H9 (cell line): ENCODE results near the gene RNU7-1. TPM values are rescaled to one million over a fixed set of nuclear protein-coding genes. Genes with fewer than 3 reads are reported as not detected.

Source experiments
- DNase-seq: peaks from one replicate; pipeline ENCODE4 v3.0.0-alpha.2; 2017
- H2AFZ ChIP-seq: one replicate; pipeline ENCODE4 v1.6.1; 2013; ENCODE audit warnings: mild to moderate bottlenecking, low read length, control low read depth, moderate library complexity
- H2AK5ac ChIP-seq: 2 replicates; pipeline ENCODE4 v1.6.1; 2013; ENCODE audit warnings: low read length, control low read depth, mixed read lengths; ENCODE audit not compliant: insufficient read length
- H2BK120ac ChIP-seq: one replicate; pipeline ENCODE4 v1.6.1; 2013; ENCODE audit warnings: low read depth, mild to moderate bottlenecking, low read length, control low read depth, inconsistent platforms; ENCODE audit not compliant: poor library complexity, severe bottlenecking
- H2BK12ac ChIP-seq: 2 replicates; pipeline ENCODE4 v1.6.1; 2013; ENCODE audit warnings: low read length, control low read depth, mixed read lengths, low read depth; ENCODE audit not compliant: insufficient read length
- H2BK15ac ChIP-seq: 2 replicates; pipeline ENCODE4 v1.6.1; 2013; ENCODE audit warnings: low read depth, low read length, control low read depth
- H2BK20ac ChIP-seq: one replicate; pipeline ENCODE4 v1.6.1; 2013; ENCODE audit warnings: low read depth, mild to moderate bottlenecking, low read length, control low read depth, inconsistent platforms; ENCODE audit not compliant: poor library complexity, severe bottlenecking
- H2BK5ac ChIP-seq: 2 replicates; pipeline ENCODE4 v1.6.1; 2013; ENCODE audit warnings: low read length, control low read depth, mixed read lengths; ENCODE audit not compliant: insufficient read length
- H3K14ac ChIP-seq: 2 replicates; pipeline ENCODE4 v1.6.1; 2013; ENCODE audit warnings: low read length, control low read depth; ENCODE audit not compliant: insufficient read depth
- H3K18ac ChIP-seq: 2 replicates; pipeline ENCODE4 v1.6.1; 2013; ENCODE audit warnings: low read depth, mild to moderate bottlenecking, mixed read lengths, low read length, control low read depth; ENCODE audit not compliant: insufficient read length
- H3K23ac ChIP-seq: 2 replicates; pipeline ENCODE4 v1.6.1; 2013; ENCODE audit warnings: low read length, control low read depth, mixed read lengths, low read depth; ENCODE audit not compliant: insufficient read length
- H3K23me2 ChIP-seq: 2 replicates; pipeline ENCODE4 v1.6.1; 2013; ENCODE audit warnings: low read depth, mild to moderate bottlenecking, mixed read lengths, low read length, control low read depth; ENCODE audit not compliant: insufficient read length, poor library complexity, severe bottlenecking
- H3K27ac ChIP-seq: 2 replicates; pipeline ENCODE4 v1.5.1; 2013; ENCODE audit warnings: low read length, control low read depth, mixed read lengths, low read depth; ENCODE audit not compliant: insufficient read length
- H3K27me3 ChIP-seq: 2 replicates; pipeline ENCODE4 v1.6.1; 2013; ENCODE audit warnings: low read length, control low read depth, inconsistent platforms; ENCODE audit not compliant: insufficient read depth
- H3K4ac ChIP-seq: 2 replicates; pipeline ENCODE4 v1.6.1; 2013; ENCODE audit warnings: low read depth, mild to moderate bottlenecking, control low read depth, inconsistent platforms, low read length, moderate library complexity
- H3K4me1 ChIP-seq: 2 replicates; pipeline ENCODE4 v1.6.1; 2013; ENCODE audit warnings: low read length, control low read depth, inconsistent platforms; ENCODE audit not compliant: insufficient read depth
- H3K4me2 ChIP-seq: 2 replicates; pipeline ENCODE4 v1.6.1; 2013; ENCODE audit warnings: low read length, control low read depth, mixed read lengths; ENCODE audit not compliant: insufficient read length, insufficient read depth
- H3K56ac ChIP-seq: 2 replicates; pipeline ENCODE4 v1.6.1; 2013; ENCODE audit warnings: low read depth, mild to moderate bottlenecking, mixed read lengths, low read length, control low read depth; ENCODE audit not compliant: insufficient read length
- H3K79me1 ChIP-seq: 2 replicates; pipeline ENCODE4 v1.6.1; 2013; ENCODE audit warnings: low read depth, mild to moderate bottlenecking, moderate library complexity, low read length, control low read depth, inconsistent platforms; ENCODE audit not compliant: insufficient read depth, poor library complexity, severe bottlenecking
- H3K79me2 ChIP-seq: 2 replicates; pipeline ENCODE4 v1.6.1; 2013; ENCODE audit warnings: low read length, control low read depth, inconsistent platforms; ENCODE audit not compliant: insufficient read depth
- H3K9ac ChIP-seq: 2 replicates; pipeline ENCODE4 v1.6.1; 2013; ENCODE audit warnings: low read length, control low read depth, mixed read lengths; ENCODE audit not compliant: insufficient read length; ENCODE audit errors: extremely low read depth
- H3K9me3 ChIP-seq: one replicate; pipeline ENCODE4 v1.6.1; 2013; ENCODE audit warnings: low read depth, low read length, inconsistent platforms; ENCODE audit not compliant: control insufficient read depth
- H3T11ph ChIP-seq: one replicate; pipeline ENCODE4 v1.6.1; 2013; ENCODE audit warnings: mild to moderate bottlenecking, low read length, control low read depth, inconsistent platforms
- H4K20me1 ChIP-seq: one replicate; pipeline ENCODE4 v1.6.1; 2013; ENCODE audit not compliant: control insufficient read depth, insufficient read length, insufficient read depth
- H4K5ac ChIP-seq: 2 replicates; pipeline ENCODE4 v1.6.1; 2013; ENCODE audit warnings: low read depth, mild to moderate bottlenecking, mixed read lengths, low read length, control low read depth; ENCODE audit not compliant: insufficient read length
- H4K8ac ChIP-seq: replicated peaks from 2 replicates; pipeline ENCODE4 v1.6.1; 2013; ENCODE audit warnings: low read length, control low read depth, mixed read lengths, low read depth; ENCODE audit not compliant: insufficient read length
- H4K91ac ChIP-seq: 2 replicates; pipeline ENCODE4 v1.6.1; 2013; ENCODE audit warnings: low read depth, mild to moderate bottlenecking, moderate library complexity, mixed read lengths, low read length, control low read depth; ENCODE audit not compliant: insufficient read length
- H3K27ac Mint-ChIP-seq, 3 experiments: 2 replicates in 2 of 3; 3 replicates in 1 of 3; pipeline ENCODE4 v1.8.0; 2020 to 2021; ENCODE audit warnings: mixed read lengths in 3 of 3, mild to moderate bottlenecking in 1 of 3, moderate library complexity in 1 of 3
- H3K27me3 Mint-ChIP-seq: 2 replicates; pipeline ENCODE4 v1.8.0; 2021; ENCODE audit warnings: low read depth, mild to moderate bottlenecking, moderate library complexity, mixed read lengths
- H3K36me3 Mint-ChIP-seq, 3 experiments: 2 replicates in 2 of 3; 3 replicates in 1 of 3; pipeline ENCODE4 v1.8.0; 2020 to 2021; ENCODE audit warnings: low read depth in 3 of 3, mixed read lengths in 3 of 3; ENCODE audit not compliant: insufficient read depth in 1 of 3
- H3K4me1 Mint-ChIP-seq, 2 experiments: 2 replicates each; pipeline ENCODE4 v1.8.0; 2020; ENCODE audit warnings: mixed read lengths in 2 of 2
- H3K4me3 Mint-ChIP-seq, 2 experiments: 2 replicates in 1 of 2; 3 replicates in 1 of 2; pipeline ENCODE4 v1.8.0; 2020 to 2021; ENCODE audit warnings: mild to moderate bottlenecking in 2 of 2, mixed read lengths in 2 of 2, moderate library complexity in 1 of 2
- H3K9me3 Mint-ChIP-seq, 2 experiments: 2 replicates in 1 of 2; 3 replicates in 1 of 2; pipeline ENCODE4 v1.8.0; 2020; ENCODE audit warnings: mild to moderate bottlenecking in 2 of 2, mixed read lengths in 2 of 2, moderate library complexity in 1 of 2
- CTCF ChIP-seq: fragments of 200-600 bp; sonication (generic); conservative IDR thresholded peaks from 3 replicates; pipeline ENCODE4 v1.8.0; 2021; ENCODE audit warnings: antibody characterized with exemption, mild to moderate bottlenecking
- WGBS: extraction: QIAGEN DNeasy Blood & Tissue Kit; methylation state at CpG from one replicate; pipeline ENCODE4 v1.1.7; 2013; ENCODE audit warnings: missing lambda C conversion rate, low lambda C conversion rate, mixed read lengths; ENCODE audit not compliant: insufficient read length; ENCODE audit errors: extremely low coverage; 5-methylcytosine and 5-hydroxymethylcytosine counted together
- total RNA-seq: library from RNA; stranded (reverse); gene quantifications from 2 replicates; pipeline ENCODE4 v1.2.1, GENCODE V29; 2021

The RNU7-1 gene
- total RNA-seq, 1 experiment from 2014 or later: not detected

- H3K14ac ChIP-seq: no peak overlapping the region
- H3K9me3 ChIP-seq: no peaks in the 10 kb centered on the region
- peaks cover 2% of the 10 kb centered on the region for H4K20me1 ChIP-seq
- H3K4me2 ChIP-seq: peak overlapping the region; percentile 96
- peaks cover 16% of the 10 kb centered on the region for H3K23me2 ChIP-seq
- no peak overlapping the region for H2BK20ac ChIP-seq
- no peak overlapping the region for H3K27ac ChIP-seq
- no peak overlapping the region for H4K91ac ChIP-seq
- H3K4ac ChIP-seq: no peak overlapping the region
- no peak overlapping the region for H2BK120ac ChIP-seq
- no peak overlapping the region for H4K8ac ChIP-seq
- peaks cover 39 to 42% of the 10 kb centered on the region in 2 experiments for H3K4me1 Mint-ChIP-seq
- no peaks in the 10 kb centered on the region; a peak in 1 of 5 replicates for H3K9me3 Mint-ChIP-seq
- H3K36me3 Mint-ChIP-seq: peaks cover 3 to 11% (median 6%) of the 10 kb centered on the region in 3 experiments; a peak in 5 of 7 replicates
- H4K5ac ChIP-seq: no peak overlapping the region
- peak overlapping the region; percentile 3 for H3K9ac ChIP-seq
- H2AFZ ChIP-seq: no peak overlapping the region
- H3T11ph ChIP-seq: no peak overlapping the region
- no peak for TF ChIP-seq CTCF
- H3K79me1 ChIP-seq: no peaks in the 10 kb centered on the region
- no peak overlapping the region for H2BK15ac ChIP-seq
- H3K27ac Mint-ChIP-seq: peak overlapping the region; percentile 59 to 94 (median 68); a peak in 5 of 7 replicates
- H3K79me2 ChIP-seq: no peaks in the 10 kb centered on the region
- no peak overlapping the region for H3K18ac ChIP-seq
- no peak overlapping the region for H2BK5ac ChIP-seq
- no peaks in the 10 kb centered on the region for H3K27me3 ChIP-seq
- WGBS: no CpG with 5 or more reads among the region's 8 CpGs
- H3K27me3 Mint-ChIP-seq: peaks cover 2% of the 10 kb centered on the region; the same call in 1 of the 2 replicates
- H3K4me1 ChIP-seq: 0 out of 2 replicates have a peak, but pooled peaks cover 4% of the 10 kb centered on the region
- DNase-seq: no peak
- H2BK12ac ChIP-seq: no peak overlapping the region
- peak overlapping the region; percentile 93 to 94 for H3K4me3 Mint-ChIP-seq
- H2AK5ac ChIP-seq: no peak overlapping the region
- H3K56ac ChIP-seq: no peak overlapping the region
- no peak overlapping the region for H3K23ac ChIP-seq
Measured at GRCh38 chr12:6946920-6947374, 3.3 kb downstream of the RNU7-1 start.
